Endothelial cell (in vitro differentiated cells): ENCODE results near the gene ARFGEF2. TPM values are rescaled to one million over a fixed set of nuclear protein-coding genes. Genes with fewer than 3 reads are reported as not detected.
A peak's percentile ranks its signal among the peaks of the same experiment; 100 is the strongest.
"Not testable (repeated sequence)": the region's sequence is repeated elsewhere in the genome, so short reads cannot be mapped to it uniquely, and the experiment has no call there.

ENCODE experiments used
- DNase-seq: peaks from one replicate; pipeline ENCODE4 v3.0.0; 2021; ENCODE audit warnings: low spot score
- H3K27ac Mint-ChIP-seq: one replicate; pipeline ENCODE4 v1.8.0; 2021; ENCODE audit warnings: mixed read lengths, inconsistent platforms; ENCODE audit not compliant: unreplicated experiment
- H3K27me3 Mint-ChIP-seq: one replicate; pipeline ENCODE4 v1.8.0; 2021; ENCODE audit warnings: mild to moderate bottlenecking, moderate library complexity, mixed read lengths, inconsistent platforms; ENCODE audit not compliant: unreplicated experiment
- H3K36me3 Mint-ChIP-seq: one replicate; pipeline ENCODE4 v1.8.0; 2021; ENCODE audit warnings: mild to moderate bottlenecking, low read depth, mixed read lengths, inconsistent platforms; ENCODE audit not compliant: unreplicated experiment
- H3K4me1 Mint-ChIP-seq: one replicate; pipeline ENCODE4 v1.8.0; 2021; ENCODE audit warnings: mild to moderate bottlenecking, mixed read lengths, inconsistent platforms; ENCODE audit not compliant: unreplicated experiment
- H3K4me3 Mint-ChIP-seq: one replicate; pipeline ENCODE4 v1.8.0; 2021; ENCODE audit warnings: mild to moderate bottlenecking, mixed read lengths, inconsistent platforms; ENCODE audit not compliant: unreplicated experiment
- H3K9me3 Mint-ChIP-seq: one replicate; pipeline ENCODE4 v1.8.0; 2021; ENCODE audit warnings: mixed read lengths, inconsistent platforms; ENCODE audit not compliant: unreplicated experiment
- total RNA-seq: library from RNA; stranded (reverse); fragmentation: NEBNext Ultra II Directional; extraction: Animal tissue kit (Norgen Biotek cat#: 25700); gene quantifications from one replicate; pipeline ENCODE4 v1.2.1, GENCODE V29; 2021; ENCODE audit not compliant: unreplicated experiment
- TF ChIP-seq, protein P1 (sequence below): fragments of 200-600 bp; sonication (generic); IDR thresholded peaks from one replicate; pipeline ENCODE4 v1.5.0; 2021; ENCODE audit warnings: antibody characterized with exemption; ENCODE audit not compliant: unreplicated experiment

The ARFGEF2 gene
- total RNA-seq, 1 donor from 2014 or later: 20.3 TPM

DNA sequence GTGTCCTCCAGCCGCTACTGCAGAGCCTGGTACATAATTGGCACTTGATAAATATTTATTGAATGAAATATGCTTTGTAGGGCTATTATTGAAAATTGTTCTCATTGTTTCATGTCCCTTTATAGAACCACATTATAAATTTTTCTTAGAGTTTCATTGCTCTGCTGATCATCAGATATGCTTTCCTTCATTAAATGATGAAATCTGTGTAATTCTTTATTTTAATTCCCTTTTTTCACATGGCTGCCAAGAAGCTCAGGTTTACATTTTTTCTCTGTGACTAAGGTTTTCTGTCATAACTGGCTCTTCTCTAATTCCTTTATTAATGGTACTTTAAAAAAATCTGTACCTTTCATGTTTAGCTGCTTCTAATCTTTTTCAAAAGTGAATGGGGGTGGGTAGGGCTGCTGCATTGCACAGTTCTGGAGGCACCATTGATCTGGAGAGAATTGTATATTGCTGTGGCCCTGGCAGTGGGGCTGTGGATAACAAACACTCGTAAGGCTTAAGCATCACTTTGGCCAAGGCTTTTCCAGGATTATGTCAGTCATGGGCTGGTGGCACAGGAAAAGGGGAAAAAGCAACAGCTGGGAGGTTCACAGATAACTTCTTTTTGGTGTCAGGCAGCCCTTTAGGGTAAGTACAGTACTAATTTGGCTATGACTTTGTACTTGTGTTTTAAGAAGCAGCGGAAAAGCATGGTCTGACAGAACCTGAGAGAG, 43.8 kb downstream of the ARFGEF2 start:
- Mint-ChIP-seq H3K27ac (no peak overlapping the region), H3K27me3 (no peaks in the 10 kb centered on the region)

DNA sequence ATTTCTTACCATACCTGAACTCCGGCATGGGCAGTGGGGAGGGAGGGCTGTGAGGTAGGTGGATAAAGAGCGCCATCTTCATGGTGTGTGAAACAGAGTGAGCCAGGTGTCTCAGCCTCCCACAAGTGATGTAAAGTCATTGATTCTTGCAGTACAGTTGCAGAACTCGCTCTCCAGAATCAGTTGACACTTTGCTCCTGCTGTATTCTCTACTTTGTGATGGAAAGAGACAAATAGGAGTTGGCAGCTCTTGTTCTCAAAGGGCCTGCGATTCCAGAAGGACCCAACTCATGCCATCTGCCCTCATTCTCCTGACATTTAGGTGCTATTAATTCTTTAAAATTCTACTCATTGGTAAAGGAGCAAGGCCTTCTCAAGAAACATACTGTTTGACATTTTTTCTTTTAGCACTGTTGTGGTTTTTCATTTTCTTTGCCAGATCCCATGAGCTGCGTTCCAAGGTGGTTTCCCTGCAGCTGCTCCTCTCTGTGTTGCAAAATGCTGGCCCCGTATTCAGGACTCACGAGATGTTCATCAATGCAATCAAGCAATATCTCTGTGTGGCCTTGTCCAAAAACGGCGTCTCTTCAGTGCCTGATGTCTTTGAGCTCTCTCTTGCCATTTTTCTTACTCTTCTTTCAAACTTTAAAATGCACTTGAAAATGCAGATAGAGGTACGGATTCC, 49.3 kb downstream of the ARFGEF2 start:
- TF ChIP-seq, protein P1, sequence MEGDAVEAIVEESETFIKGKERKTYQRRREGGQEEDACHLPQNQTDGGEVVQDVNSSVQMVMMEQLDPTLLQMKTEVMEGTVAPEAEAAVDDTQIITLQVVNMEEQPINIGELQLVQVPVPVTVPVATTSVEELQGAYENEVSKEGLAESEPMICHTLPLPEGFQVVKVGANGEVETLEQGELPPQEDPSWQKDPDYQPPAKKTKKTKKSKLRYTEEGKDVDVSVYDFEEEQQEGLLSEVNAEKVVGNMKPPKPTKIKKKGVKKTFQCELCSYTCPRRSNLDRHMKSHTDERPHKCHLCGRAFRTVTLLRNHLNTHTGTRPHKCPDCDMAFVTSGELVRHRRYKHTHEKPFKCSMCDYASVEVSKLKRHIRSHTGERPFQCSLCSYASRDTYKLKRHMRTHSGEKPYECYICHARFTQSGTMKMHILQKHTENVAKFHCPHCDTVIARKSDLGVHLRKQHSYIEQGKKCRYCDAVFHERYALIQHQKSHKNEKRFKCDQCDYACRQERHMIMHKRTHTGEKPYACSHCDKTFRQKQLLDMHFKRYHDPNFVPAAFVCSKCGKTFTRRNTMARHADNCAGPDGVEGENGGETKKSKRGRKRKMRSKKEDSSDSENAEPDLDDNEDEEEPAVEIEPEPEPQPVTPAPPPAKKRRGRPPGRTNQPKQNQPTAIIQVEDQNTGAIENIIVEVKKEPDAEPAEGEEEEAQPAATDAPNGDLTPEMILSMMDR: no peak
- Mint-ChIP-seq H3K27ac (no peak overlapping the region), H3K4me3 (no peak overlapping the region), H3K4me1 (peaks cover 13% of the 10 kb centered on the region), H3K9me3 (no peaks in the 10 kb centered on the region), H3K36me3 (peaks cover 46% of the 10 kb centered on the region), H3K27me3 (peaks cover 1% of the 10 kb centered on the region)
- no peak for DNase-seq

More for the DNA sequence above, 43.8 kb downstream of the ARFGEF2 start:
- Mint-ChIP-seq H3K9me3 (no peaks in the 10 kb centered on the region), H3K4me3 (no peak overlapping the region), H3K36me3 (peaks cover 34% of the 10 kb centered on the region), H3K4me1 (no peaks in the 10 kb centered on the region)
- DNase-seq: no peak
- TF ChIP-seq, protein P1: no peak

- no peaks in the 10 kb centered on the region for H3K9me3 Mint-ChIP-seq
- no peak overlapping the region for H3K27ac Mint-ChIP-seq
- H3K4me1 Mint-ChIP-seq: peaks cover 15% of the 10 kb centered on the region
- no peak overlapping the region for H3K4me3 Mint-ChIP-seq
- peaks cover 45% of the 10 kb centered on the region for H3K36me3 Mint-ChIP-seq
- TF ChIP-seq, protein P1: no peak
- no peak for DNase-seq
- peaks cover 2% of the 10 kb centered on the region for H3K27me3 Mint-ChIP-seq
These were observed 50.4 kb downstream of the ARFGEF2 start for GRCh38 chr20:48971956-48972355.

DNA sequence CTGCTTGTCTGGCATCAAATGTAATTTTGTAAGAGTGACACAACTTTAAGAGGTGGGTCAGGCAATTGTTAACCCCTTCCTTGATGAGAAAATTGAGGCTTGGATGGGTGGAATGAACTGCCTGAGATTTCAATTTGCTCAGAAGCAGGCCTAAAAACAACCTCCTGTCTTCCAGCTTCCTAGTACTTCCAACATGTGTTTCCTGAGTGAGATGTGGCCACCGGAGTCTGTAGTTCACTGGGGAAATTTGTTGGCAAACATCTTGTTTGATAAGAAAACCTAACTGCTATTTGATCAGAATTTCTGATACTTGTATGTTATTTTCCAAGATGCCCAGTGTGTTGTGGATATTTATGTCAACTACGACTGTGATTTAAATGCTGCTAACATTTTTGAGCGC, 51.3 kb downstream of the ARFGEF2 start:
- H3K27ac Mint-ChIP-seq: no peak overlapping the region
- peaks cover 15% of the 10 kb centered on the region for H3K4me1 Mint-ChIP-seq
- H3K9me3 Mint-ChIP-seq: no peaks in the 10 kb centered on the region
- H3K36me3 Mint-ChIP-seq: peaks cover 48% of the 10 kb centered on the region
- H3K27me3 Mint-ChIP-seq: peaks cover 2% of the 10 kb centered on the region
- TF ChIP-seq, protein P1: no peak
- H3K4me3 Mint-ChIP-seq: no peak overlapping the region
- no peak for DNase-seq

- peaks cover 2% of the 10 kb centered on the region for H3K27me3 Mint-ChIP-seq
These were observed 54.4 kb downstream of the ARFGEF2 start for GRCh38 chr20:48975955-48976354.

GRCh38 chr20:48979980-48980379, 58.5 kb downstream of the ARFGEF2 start:
- peaks cover 56% of the 10 kb centered on the region for H3K36me3 Mint-ChIP-seq

More at GRCh38 chr20:48975955-48976354, 54.4 kb downstream of the ARFGEF2 start:
- TF ChIP-seq, protein P1: no peak
- Mint-ChIP-seq H3K4me1 (peaks cover 15% of the 10 kb centered on the region), H3K4me3 (peak overlapping the region; percentile 47), H3K36me3 (peaks cover 47% of the 10 kb centered on the region), H3K27ac (peak overlapping the region; percentile 74), H3K9me3 (no peaks in the 10 kb centered on the region)
- no peak for DNase-seq

More at GRCh38 chr20:48979980-48980379, 58.5 kb downstream of the ARFGEF2 start:
- H3K27ac Mint-ChIP-seq, DNase-seq, H3K4me3 Mint-ChIP-seq, H3K9me3 Mint-ChIP-seq, H3K27me3 Mint-ChIP-seq, H3K4me1 Mint-ChIP-seq: not testable (repeated sequence)
